GM19099 (cell line): Measurements from ENCODE around the gene TMEM101.

ENCODE experiments used
- POLR2A ChIP-seq: IDR thresholded peaks from 3 replicates; pipeline ENCODE4 v1.6.1; 2011; ENCODE audit warnings: low read depth; ENCODE audit not compliant: insufficient read length; ENCODE audit errors: extremely low read depth

TMEM101 gene

GRCh38 chr17:44030482-44030881, 15.7 kb upstream of the TMEM101 start:
- TF ChIP-seq POLR2A: no peak

GRCh38 chr17:44029736-44030135, 15.0 kb upstream of the TMEM101 start:
- no peak for TF ChIP-seq POLR2A

- no peak for TF ChIP-seq POLR2A
Observed at GRCh38 chr17:44024853-44025252, 10.1 kb upstream of the TMEM101 start.

GRCh38 chr17:44024271-44024663, 9.5 kb upstream of the TMEM101 start:
- TF ChIP-seq POLR2A: no peak

GRCh38 chr17:44023545-44024270, 8.9 kb upstream of the TMEM101 start:
- no peak for TF ChIP-seq POLR2A

- TF ChIP-seq POLR2A: no peak
Observed at GRCh38 chr17:44022246-44022645, 7.5 kb upstream of the TMEM101 start.

- TF ChIP-seq POLR2A: no peak
Observed at GRCh38 chr17:44014133-44014436, 678 bp downstream of the TMEM101 start.

- TF ChIP-seq POLR2A: no peak
Observed at GRCh38 chr17:44012874-44013273, 1.9 kb downstream of the TMEM101 start.

GRCh38 chr17:44012391-44012790, 2.4 kb downstream of the TMEM101 start:
- TF ChIP-seq POLR2A: no peak

- TF ChIP-seq POLR2A: no peak
Observed at GRCh38 chr17:44011876-44012275, 2.9 kb downstream of the TMEM101 start.

- no peak for TF ChIP-seq POLR2A
Observed at GRCh38 chr17:44010966-44011647, 3.7 kb downstream of the TMEM101 start.

- TF ChIP-seq POLR2A: no peak
Observed at GRCh38 chr17:44008205-44008909, 6.4 kb downstream of the TMEM101 start.

- TF ChIP-seq POLR2A: no peak
Observed at GRCh38 chr17:44007346-44008204, 7.2 kb downstream of the TMEM101 start.

- no peak for TF ChIP-seq POLR2A
Observed at GRCh38 chr17:44006598-44007345, 8.0 kb downstream of the TMEM101 start.

- TF ChIP-seq POLR2A: no peak
Observed at GRCh38 chr17:44006272-44006597, 8.5 kb downstream of the TMEM101 start.

GRCh38 chr17:44005527-44006271, 9.1 kb downstream of the TMEM101 start:
- TF ChIP-seq POLR2A: no peak
